Measurements from ENCODE around the gene ATP1A4. TPM values are rescaled to one million over a fixed set of nuclear protein-coding genes. Genes with fewer than 3 reads are reported as not detected.

The ATP1A4 gene
- total RNA-seq, 1 donor: not detected

DNA sequence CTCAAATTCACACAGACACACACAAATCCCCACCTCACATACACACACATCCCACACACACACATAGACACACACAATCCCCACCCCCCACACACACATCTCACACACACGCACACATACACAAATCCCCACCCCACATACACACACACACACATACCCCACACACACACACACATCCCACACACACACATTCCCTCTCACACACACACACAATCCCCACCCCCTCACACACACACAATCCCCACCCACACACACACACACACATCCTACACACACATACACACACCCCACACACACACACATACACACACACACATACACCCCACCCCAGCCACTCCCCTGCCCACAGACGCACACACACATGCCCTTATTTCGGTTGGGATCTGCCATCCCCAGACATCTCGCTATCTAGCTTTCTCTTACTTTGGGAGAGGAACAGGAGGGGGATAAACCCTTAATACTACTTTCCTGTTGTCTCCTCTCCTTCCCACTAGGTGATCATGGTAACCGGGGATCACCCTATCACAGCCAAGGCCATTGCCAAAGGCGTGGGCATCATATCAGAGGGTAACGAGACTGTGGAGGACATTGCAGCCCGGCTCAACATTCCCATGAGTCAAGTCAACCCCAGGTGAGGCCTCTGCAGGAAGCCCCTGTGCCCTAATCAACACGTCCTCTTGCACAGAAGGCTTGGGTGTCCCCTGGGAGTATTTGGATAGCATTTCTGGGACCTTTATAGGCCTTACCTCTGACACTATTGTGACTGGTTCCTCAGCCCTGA lies 17.2 kb upstream of the ATP1A4 start:
- no peak overlapping the region for H3K4me3 ChIP-seq (ENCODE audit: low read depth, low read length)
- no peak for DNase-seq (ENCODE audit: low read depth)
- TF ChIP-seq CTCF (IDR thresholded peaks at IDR 0.05; ENCODE audit: insufficient read depth, low read length): no peak

- no peak for TF ChIP-seq CTCF (IDR thresholded peaks at IDR 0.05; ENCODE audit: insufficient read depth, low read length)
- DNase-seq (ENCODE audit: low read depth): no peak
- no peak overlapping the region for H3K4me3 ChIP-seq (ENCODE audit: low read depth, low read length)
Measured at GRCh38 chr1:160134791-160135572, 16.4 kb upstream of the ATP1A4 start.

- no peak overlapping the region for H3K4me3 ChIP-seq (ENCODE audit: low read depth, low read length)
- no peak for DNase-seq (ENCODE audit: low read depth)
- TF ChIP-seq CTCF (IDR thresholded peaks at IDR 0.05; ENCODE audit: insufficient read depth, low read length): no peak
Measured at GRCh38 chr1:160136121-160136925, 15.1 kb upstream of the ATP1A4 start.

- no peak overlapping the region for H3K4me3 ChIP-seq (ENCODE audit: low read depth, low read length)
- no peak for TF ChIP-seq CTCF (IDR thresholded peaks at IDR 0.05; ENCODE audit: insufficient read depth, low read length)
- no peak for DNase-seq (ENCODE audit: low read depth)
Measured at GRCh38 chr1:160136926-160137200, 14.5 kb upstream of the ATP1A4 start.

GRCh38 chr1:160137216-160137862 lies 14.1 kb upstream of the ATP1A4 start:
- no peak for TF ChIP-seq CTCF (IDR thresholded peaks at IDR 0.05; ENCODE audit: insufficient read depth, low read length)
- H3K4me3 ChIP-seq (ENCODE audit: low read depth, low read length): no peak overlapping the region
- no peak for DNase-seq (ENCODE audit: low read depth)

DNA sequence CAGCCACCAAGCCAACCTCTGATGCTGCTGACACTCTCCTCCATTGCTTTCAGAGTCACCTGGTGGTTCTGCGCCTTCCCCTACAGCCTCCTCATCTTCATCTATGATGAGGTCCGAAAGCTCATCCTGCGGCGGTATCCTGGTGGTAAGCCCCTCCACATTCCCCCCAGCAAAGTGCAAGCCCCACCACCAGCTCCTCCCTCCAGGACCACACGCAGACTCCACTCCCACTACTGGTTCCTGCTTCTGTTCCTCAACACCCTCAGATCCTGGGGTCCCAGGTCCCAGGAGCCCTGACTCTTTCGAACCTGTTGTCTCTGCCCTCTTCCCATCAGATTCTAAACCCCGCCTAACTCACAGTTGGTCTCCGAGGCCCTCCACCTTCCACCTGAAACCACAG lies 11.6 kb upstream of the ATP1A4 start:
- DNase-seq (ENCODE audit: low read depth): no peak
- TF ChIP-seq CTCF (IDR thresholded peaks at IDR 0.05; ENCODE audit: insufficient read depth, low read length): no peak
- no peak overlapping the region for H3K4me3 ChIP-seq (ENCODE audit: low read depth, low read length)

Data from fibroblast of the aortic adventitia (primary cell).